NCI-H1092 treated with DMSO at 0.1 percent for 48 hours (cell line): ENCODE results near the gene SMAD7.
"Not testable (repeated sequence)": the region's sequence is repeated elsewhere in the genome, so short reads cannot be mapped to it uniquely, and the experiment has no call there.

Experiments
- DNase-seq: peaks from one replicate; lab custom pipeline; 2025; lab: John Stamatoyannopoulos, UW

Gene SMAD7

DNA sequence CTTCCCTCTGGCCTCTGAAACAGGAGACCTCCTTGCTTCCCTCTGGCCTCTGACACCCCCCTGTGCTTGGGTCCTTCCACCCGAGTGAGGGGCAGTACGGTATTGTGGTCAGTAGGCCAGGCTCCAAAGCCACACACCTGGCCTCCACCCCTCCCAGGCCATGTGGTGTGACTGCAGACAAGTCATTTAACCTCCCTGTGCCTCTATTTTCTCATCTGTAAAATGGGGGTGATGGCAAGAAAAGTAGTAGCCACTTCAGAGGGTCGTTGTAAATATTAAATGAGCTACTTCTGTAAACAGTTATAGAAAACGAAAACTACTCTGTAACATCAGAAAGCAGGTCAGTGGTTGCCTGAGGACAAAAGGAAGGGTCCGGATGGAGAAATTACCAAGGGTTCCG is 74.2 kb downstream of the SMAD7 start:
- no peak for DNase-seq

DNA sequence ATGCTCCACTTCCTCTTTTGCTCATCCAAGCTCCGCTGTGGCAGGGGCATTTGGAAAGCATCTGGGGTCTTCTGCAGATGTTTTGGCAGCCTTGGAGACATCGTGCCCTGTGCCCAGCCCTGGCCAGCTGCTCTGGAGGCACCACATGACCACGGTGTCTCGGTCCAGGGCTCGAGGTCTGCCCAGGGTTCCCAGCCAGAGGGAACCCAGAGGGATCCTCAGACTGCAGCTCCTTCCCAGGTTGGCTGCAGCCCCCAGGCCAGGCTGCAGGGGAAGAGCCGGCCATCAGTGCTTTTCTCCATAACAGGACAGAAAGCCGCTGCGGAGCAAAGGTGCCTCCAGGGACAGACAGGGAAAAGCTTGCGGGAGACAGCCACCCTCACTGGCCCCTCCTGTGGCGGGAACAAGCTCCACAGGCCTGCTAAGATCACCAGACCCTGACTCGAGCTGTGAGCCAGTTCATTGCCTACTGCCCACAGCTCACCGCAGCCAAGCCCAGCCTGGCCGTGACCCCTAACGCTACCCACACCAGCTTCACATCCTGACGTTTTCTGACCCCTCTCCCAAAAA is 74.7 kb downstream of the SMAD7 start:
- no peak for DNase-seq

DNA sequence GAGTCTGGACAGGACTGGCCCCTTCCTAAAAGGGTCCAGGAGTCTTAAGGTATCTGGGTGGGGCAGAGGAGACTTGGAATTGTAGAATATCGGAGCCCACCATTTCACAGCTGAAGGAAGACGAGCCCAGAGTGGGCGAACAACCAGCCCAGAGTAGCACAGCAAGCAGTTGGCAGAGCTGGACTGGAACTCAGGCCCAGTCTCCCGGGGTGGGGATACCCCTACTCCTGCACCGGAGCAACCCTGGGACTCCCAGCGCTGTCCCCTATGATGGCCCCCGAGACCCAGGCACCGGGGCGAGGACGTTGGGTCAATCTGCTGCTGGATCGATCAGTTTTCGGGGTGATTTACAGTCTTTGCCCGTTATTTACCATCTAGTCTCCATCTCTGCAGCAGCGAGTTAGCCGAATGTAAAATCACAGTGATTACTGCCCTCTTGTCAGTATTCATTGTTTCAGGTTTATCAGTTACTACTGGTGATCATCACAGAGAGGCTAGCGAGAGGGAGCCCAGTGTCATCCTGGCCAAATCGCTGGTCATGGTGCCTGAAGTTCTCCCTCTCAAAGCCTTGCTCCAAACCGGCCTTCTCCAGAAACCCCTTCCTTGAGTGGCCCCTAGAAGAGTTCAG is 75.3 kb downstream of the SMAD7 start:
- DNase-seq = no peak

DNA sequence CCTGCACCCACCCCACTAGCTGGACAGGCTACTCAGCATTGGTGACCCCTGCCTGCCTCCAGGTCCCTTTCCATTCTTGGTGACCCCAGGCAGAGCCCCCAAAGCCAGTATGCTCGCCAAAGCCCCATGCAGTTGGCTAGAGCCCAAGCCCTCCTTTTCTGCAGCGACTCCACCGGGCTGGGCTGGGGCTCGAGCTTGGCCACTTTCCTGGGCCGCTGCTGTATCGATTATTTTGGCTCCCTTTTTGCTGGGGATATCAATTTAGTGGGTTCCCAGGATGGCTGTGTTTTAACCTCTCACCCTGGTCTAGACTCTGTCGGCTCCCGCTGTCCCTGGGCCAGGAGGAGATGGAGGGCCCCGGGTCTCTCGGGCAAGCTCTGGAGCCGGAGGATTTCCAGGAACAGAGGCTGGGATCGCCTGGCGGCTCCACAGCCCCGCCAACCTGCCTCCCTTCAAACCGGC is 76.0 kb downstream of the SMAD7 start:
- no peak for DNase-seq

DNA sequence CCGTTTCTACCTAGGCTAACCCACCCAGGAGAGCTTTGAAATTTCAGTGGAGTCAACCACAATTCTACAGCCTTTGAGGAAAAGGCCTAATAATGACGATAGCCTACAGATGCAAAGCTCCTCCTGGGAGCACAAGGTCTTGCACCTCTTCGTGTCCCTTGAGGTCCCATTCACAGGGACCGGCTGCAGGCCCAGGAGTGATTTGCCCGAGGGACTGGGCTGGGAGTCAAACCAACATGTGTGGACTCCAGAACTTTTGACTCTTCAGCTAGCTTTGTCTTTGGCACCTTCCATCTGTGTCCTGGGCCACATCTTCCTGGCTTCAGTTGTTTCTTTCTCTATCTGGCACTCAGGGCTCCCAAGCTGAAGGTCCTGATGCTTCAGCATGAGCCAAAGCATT is 76.5 kb downstream of the SMAD7 start:
- no peak for DNase-seq

DNA sequence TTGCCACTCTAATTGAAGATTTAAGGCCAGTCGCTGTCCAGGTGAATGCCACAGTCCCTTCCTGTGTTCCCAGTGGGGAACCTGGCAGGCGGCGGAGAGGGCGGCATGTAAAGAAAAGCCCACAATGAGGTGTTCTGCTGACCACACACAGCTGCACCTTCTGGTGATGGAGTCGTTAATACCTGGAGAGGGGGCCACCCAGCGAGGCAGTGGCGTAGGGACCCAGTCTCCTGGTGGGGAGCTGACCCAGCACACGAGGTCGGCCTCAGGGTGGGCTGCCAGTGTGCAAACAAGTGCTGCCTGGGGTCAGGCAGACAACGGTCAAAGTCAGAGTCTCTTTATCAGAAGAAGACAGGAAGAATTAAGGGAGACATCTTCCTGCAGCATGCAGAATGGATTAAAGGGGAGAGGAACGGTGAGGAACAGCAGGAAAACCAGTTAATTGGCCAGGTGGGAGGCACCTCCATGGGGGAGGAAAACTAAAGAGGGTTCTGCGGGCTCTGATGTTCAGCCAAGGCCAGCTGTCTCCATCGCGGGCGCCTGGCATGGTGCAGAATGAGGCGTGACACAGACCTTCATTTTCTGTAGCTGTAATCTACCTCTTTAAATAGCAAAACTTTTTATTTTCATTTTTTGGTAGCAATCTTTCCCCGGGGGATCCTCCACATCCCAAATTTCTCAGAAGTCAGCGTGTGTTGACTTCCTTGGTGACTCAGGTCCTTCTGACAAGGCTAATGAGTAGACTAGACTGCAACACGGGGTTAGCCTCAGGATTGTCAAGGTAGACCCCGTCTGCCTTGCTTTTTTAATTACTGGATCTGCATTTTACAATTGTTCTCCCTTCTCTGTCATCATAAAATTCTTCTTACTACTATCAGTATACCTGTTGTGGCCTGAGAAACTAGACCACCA is 78.3 kb downstream of the SMAD7 start:
- DNase-seq = peak; percentile 51

DNA sequence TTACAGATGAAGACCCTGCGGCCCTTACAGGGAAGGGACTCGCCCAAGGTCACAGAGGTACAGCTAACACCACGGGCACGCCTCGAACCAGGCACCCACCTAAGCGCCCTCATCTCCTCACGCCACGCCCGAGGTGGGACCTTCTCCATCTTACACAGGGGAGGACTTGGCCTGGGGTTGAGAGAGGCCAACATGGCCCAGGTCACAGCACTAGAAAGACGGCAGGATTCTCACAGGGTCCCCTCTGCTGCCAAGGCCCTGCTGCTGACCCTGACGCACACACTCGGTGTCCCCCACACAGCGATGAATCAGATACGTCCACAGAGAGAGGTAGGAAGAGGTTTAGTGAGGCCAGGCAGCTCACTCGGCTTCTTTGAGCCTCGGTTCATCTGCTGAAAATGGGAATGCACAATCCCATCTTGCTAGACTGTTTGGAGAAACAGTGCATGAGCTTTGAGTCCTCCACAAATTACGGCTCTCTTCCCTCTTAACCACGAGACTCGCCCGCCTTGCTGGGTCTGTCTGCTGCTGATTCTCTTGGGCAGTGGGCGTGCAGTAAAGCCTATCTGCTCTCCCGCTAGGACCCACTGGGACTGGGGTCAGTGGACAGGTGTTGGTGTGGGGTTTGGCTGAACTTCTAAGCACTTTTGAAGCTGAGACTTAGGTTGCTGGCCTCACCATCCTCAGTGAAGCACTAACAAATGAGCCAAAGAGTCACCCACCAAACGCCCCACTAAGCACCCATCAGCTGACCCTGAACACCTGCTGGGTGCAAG is 79.2 kb downstream of the SMAD7 start:
- no peak for DNase-seq

DNA sequence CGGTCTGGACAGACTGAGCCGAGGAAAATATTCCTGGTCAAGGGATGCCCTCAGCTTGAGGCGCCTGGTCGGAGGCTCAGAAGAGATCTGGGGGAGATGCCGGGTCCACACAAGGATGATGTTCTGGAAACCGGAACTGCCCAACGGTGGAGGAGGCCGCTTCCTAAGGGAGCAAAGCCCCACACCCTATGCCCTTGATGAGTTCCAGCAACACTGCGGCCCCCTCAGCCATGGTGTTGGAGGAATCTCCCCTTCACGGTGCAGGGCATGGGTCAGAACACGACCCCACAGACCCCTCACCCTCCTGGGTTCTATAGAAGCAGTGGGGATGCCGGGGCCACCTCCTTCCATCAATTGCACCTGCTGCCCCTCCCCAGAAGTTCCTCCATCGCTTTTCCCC is 79.8 kb downstream of the SMAD7 start:
- DNase-seq = not testable (repeated sequence)
